Endometrial microvascular endothelial cells (primary cell): ENCODE measurements around the gene MAPK8. TPM values are rescaled to one million over a fixed set of nuclear protein-coding genes. Genes with fewer than 3 reads are reported as not detected.

ENCODE experiments used
- in situ Hi-C: cut with HindIII; loops from 2 replicates; pipeline ENCODE4 v1.10.0; 2017; ENCODE audit warnings: low sequenced_read_pairs, low pct_unique_long_range_greater_than_20kb; ENCODE audit errors: inconsistent ontology term
- total RNA-seq: library from RNA; depleted of rRNA; stranded (reverse); fragments of >200 nt; gene quantifications from one replicate; pipeline ENCODE4 v1.2.3, GENCODE V29; 2015; ENCODE audit errors: inconsistent ontology term

MAPK8 gene
- total RNA-seq, 1 donor from 2014 or later: 56.9 TPM

DNA sequence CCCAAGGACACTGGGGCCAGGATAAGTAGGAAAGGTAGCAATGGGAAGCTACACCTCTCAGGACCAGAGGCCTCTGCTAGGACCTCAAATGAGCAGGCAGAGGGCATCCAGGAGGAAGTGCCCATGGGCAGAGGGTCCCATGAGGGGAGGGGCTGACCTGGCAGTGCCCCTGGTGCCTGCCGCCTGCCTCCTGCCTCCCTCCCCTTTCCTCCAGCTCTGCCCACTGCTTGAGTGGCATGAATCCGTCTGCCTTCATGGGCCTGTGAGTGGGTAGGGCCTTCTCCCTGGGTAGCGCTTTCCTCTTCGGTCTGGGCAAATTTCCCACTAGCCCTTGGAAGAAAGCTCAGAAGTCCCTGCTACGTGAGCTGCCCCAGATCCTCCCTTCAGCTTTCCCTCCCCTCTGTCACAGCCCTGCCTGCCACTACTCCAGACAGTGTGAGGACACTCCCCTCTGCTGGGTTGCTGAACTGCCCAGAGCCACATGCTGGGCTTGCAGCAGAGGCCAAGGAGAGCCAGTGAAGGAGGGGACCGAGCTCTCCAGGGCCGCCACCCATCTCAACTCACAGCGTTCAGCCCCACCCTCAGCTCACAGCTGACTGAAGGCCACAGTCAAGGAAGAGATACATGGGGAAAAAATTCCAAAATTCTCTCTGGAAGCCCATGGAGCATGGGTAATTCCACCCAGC is 157.0 kb downstream of the MAPK8 start:
- in situ Hi-C loops: no loop called here

DNA sequence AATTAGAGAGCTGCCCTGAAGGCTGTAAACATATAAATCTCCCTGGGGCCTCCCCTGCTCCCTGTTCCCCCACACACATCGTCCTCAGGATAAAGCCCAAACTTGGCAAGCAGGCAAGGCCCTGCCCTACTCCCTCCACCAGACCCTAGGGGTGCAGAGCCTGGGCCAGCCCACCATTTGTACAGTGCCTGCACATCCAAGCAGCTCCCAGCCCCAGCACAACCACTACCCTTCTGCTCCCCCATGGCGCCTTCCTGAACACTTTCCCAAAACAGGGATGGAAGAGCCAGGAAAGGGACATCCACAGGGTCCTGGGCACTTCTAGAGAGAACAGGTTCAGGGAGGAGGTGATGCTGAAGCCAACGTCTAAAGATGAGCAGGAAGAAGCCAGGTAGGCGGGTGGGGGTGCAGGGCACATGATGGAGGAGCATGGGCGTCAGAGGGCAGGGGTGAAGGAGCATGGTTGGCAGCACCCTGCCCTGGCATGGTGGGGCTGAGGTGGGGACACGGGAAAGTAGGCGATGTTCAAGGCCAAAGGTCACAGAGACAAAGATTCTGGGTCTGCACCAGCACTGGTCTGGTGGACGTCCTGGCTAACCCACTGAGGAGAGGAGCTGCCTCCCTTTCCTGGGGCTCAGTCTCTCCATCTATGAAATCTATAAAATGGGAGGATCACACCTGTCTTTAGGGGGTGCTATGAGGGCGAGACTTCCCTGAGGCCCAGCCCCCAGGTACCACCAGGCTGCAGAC is 157.8 kb downstream of the MAPK8 start:
- in situ Hi-C loops: no loop called here

DNA sequence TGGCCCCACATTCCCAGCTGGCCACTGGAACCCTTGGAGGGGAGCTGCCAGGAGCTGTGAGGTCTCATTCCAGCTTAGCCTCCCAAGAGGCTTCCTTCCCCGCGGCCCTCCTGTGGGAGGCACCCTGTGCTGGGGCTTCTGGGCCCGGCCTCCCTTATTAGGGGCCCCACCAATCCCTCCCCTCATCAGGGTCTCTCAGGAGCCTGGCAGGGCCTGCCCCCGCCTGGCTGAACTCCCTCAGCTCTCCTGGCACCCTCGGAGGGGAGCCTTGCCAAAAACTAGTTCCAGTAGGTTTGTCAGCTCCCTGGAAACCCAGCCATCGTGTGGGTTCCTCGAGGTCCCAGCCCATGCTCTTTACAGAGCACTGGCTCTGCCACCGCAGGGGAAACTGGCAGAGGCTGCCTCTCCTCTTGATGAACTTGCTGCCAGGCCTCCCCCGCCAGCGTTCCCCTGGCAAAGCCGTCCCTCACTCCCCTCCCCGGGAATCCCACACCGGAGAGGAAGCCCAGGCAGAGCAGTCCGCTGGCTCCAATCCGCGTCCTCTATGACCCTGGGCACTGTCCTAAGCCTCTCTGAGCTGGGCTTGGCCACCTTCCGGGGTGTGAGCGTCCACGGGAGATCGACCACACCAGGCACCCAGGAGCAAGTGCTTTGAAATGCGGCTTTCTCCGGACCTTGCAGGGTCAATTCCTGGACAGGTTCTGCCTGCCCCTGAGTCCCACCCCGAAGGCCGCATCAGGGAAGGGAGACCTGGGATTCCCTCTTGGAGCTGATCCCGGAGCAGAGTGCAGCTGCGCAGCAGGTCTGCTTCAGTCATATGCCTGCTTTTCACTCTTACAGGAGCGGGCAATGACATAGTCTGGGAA is 158.6 kb downstream of the MAPK8 start:
- in situ Hi-C loops: no loop called here

DNA sequence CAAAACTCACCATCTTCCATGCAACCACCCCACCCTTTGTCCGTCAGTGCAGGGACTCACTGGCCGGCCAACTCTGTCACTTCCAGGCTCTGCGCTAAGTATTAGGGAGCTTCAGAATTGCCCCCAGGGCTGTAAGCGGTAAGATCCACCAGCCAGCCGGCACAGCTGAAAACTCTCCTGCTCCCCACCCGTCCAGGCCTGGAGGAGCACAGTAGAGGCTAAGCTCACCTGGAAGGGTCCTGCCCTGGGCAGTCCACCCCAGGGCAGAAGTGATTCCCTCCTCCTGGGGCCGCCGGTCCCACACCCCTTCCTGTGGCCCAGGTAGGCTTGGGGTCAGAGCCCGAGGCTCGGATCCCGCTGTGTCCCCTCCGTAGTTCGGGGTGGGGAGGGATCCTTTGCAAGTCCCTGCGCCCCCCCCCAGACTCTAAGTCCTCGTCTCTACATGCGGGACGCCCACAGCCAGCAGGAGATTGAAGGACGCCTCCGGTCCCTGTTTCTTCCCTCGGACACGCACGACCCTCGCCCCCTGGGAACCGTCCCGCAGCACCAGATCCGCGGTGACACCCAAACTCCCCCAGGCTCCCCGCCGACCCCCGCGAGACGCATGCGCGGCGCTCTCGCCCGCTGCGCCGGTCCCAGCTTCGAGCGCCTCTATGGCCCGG is 159.5 kb downstream of the MAPK8 start:
- in situ Hi-C loops: no loop called here

DNA sequence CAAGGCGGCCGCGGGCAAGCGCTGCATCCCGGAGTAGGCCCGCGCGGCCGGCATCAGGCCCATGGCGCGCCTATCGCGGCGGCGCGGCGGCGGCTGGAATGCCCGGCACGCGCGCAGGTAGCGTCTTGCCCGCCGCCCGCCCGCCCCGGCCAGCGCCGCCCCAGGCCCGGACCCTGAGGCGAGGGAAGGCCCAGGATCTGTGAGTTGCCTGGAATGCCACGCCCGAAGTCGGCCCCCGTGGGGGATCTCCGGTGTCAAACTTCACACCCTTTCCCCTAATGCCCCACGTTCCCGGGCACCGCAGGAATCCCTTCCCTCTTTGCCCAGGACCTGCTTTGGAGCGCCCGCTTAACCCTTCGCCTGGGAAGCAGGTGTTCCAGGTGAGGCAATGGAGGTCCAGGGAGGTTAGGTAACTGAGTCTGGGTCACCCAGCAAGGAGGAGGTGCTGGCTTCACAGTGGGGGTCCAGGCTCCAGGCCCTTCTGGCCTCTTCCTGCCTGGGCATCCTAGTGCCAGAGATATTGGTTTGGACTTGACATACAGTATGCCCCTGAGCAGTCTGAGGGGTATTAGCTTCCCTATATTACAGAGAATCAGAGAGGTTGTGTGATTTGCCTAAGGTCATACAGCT is 160.2 kb downstream of the MAPK8 start:
- in situ Hi-C loops: no loop called here

DNA sequence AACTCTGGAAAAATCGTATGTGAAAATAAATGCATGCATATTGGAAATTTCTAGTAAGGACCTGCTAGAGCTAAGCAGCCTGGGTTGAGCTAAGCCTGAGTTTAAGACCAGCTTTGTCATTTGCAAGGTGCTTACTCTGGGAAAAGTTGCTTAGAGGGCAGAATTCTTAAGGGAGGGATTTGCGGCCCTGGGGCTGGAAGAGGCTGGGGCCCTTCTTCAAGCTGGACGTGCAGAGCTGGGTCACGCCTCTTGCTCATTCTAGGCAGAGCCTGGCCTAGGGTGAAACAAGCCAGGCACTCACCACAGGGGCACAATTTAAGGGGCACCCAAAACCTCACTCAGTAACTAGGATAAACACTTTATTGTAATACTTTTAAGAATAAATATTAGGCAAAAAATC is 161.2 kb downstream of the MAPK8 start:
- in situ Hi-C loops: no loop called here

DNA sequence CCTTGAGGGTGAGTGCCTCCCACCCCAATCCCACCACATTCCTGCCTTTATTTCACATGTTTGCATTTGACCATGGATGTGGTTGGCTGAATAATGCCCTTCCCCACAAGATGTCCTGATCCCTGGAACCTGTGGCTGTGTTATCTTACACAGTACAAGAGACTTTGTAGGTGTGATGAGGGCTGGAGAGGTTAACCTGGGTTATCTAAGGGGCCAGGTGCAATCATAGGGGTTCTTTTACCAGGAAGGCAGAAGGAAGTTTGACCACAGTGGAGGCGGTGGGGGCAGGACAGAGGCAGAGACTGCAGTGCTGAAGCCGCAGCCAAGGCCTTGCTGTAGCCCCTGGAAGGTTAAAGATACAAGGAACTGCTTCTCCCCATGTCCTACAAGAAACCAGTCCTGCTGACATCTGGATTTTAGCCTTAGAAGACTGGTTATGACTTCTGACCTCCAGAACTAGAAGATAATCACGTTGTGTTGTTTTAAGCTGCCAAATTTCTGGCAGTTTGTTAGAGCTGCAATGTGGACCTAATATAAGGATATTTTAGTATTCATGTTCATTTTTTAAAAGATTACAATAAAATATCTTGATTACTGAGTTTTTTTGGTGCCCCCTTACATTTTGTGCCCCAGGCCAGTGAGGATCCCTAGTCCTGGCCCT is 161.8 kb downstream of the MAPK8 start:
- in situ Hi-C loops: no loop called here

DNA sequence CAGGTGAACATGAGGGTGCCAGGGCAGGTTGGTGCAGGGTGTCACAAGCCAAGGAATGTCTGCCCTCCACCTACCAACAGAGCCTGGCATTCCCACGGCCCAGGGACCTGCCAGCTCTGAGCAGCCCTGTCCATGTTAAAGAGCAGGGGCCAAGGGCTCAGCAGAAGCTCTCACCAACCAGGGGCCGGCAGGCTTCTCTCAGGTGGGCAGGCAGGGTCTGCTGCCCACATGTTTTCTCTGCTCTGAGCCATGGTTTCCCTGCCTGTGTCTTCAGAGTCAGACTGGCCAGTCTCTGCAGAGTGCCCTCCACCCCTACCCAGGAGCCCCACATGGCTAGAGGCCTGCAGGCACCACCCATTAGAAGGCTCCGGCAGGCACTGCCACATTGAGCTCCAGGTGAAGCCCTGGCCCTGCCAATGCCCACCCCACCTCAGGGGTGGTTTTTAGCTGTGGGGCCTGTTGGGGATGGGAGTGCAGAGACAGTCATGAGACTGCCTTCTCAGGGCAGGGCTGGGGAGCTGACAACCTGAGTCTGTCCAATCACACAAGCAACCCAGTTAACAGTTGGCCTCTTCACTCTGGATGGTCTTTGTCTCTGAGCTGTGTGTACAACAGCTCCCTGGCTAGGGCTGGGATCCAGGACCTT is 162.5 kb downstream of the MAPK8 start:
- in situ Hi-C loops: no loop called here

DNA sequence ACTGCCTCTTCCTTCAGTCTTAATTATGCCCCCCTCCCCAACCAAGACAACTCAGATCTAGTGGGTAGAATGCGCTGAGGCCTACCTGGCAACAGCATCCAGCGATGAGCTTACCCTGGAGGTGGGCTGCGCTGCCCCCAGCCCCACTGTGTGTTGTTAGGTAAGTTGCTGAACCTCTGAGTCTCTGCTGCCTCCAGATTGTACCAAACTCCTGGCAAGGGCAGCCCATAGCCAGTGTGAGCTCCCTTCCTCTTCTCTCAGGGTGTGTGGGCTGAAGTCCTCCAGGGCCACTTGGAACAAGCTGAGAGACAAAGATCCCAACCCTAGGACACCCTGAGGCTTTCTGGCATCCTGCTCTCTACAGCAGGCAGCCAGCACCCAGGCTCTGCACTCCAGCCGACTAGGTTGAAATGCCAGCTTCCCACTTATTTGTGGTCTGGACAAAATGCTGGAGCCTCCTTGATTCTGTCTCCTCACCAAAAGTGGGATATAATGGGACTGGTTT is 163.1 kb downstream of the MAPK8 start:
- in situ Hi-C loops: no loop called here

DNA sequence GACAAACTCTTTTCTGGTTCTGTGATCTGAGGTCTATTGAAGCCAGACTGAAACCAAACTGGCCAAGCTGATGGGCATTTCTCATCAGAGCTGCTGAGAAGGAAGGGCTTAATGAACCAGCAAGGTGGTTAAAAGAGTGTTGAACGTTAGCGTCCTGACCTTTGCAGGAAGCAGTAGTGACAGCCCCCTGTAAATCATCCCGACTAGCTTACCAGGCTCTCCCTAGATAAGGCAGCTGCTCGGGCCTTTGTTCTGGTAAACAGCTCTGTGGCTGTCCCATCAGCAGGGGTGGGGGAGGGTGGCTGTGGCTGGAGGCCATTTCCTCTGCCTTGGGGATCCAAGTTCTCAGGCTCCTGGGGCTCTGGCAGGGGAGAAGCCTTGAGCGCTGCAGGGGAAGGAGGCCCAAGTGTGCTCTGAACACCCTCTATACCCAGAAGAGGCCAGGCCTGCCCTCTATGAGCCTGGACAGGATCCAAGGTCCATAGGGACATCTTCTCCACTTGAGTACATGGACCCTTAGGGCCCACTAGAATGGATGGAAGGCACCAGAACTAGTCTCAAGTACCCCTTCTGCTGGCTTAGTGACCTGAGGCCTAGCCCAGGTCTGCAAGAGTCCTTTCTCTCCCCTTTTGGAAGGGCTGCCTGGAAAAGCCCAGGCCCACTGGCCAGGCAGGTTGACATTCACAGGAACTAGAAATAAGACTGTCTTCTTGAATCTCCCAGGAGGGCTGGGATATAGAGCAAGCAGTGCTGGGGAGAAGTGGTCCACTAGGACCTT is 163.8 kb downstream of the MAPK8 start:
- in situ Hi-C loops: no loop called here

DNA sequence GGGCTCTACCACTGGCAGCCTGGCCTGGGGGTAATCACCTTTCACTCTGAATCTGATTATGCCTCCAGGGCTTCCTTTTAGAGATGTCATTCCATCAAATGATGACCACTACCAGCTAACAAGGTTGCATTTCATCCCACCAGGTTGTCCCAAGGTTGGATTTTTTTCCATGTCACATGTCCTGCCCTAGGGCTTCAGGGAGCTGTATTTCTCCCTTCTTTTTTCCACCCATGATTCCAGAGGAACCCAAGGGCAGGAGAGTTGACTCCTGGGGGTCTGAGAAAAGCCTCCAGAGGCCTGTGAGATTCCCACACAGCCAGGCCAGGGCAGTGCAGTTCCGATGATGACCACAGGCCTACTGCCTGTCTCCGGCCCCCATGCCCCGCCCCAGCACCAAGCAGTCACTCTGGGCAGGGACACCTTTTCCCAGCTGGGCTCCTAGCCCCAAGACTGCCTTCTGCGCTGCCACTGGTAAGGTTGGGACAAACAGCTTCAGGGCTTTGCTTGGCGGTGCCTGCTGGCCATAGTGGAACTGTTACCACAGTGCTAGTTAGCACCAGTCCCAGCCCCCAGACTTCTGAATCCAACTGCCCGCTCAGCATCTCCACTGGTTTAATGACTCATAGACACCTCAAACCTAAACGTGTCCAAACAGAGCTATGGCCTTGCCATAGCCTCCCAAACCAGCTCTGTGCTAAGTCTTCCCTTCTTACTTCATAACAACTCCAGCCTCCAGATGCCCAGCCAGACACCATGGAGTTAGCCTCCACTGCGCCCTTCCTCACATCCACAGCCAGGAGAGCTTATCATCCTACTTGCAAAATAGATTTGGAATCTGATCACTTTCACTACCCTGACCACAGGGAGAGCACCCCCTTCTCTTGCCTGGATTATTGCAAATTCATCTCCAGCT is 164.7 kb downstream of the MAPK8 start:
- in situ Hi-C loops: no loop called here

DNA sequence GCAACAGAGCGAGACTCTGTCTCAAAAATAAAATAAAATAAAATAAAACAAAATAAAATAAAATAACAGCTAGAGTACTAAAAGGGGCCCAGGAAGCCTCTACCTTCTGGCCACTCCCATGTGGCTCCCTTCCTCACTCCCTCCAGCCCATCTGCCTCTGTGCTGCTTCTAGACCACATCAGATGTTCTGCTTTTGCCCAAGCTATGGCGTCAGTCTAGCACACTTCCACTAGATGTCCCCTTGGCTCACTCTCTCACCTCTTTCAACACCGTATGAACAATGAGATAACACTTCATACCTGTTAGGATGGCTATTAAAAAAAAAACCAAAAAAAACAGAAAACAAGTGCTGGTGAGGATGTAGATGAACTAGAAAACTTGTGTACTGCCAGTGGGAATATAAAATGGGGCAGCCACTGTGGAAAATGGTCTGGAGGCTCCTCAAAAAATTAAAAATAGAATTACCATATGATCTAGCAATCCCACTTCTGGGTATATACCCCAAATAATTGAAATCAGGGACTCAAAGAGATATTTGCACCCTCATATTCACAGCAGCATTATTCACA is 166.1 kb downstream of the MAPK8 start:
- in situ Hi-C loops: no loop called here

DNA sequence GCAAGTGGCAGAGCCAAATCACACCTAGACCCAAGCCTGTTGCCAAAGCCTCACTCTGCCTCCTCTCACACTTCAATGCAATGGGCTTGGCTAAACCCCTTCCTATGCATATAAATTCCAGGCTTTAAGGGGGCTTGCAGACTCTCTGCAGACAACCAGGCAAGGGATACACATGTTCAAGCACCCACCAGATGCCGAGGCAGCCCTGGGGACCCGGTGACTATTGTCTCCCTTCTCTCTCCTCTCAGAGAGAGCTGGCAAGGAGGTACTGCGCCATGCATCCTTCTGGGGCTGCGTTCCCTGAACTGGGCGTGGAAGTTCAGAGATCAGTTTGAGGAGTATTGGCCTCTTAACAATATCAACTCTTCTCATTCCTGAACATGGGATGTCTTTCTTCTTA is 167.2 kb downstream of the MAPK8 start:
- in situ Hi-C loops: no loop called here

DNA sequence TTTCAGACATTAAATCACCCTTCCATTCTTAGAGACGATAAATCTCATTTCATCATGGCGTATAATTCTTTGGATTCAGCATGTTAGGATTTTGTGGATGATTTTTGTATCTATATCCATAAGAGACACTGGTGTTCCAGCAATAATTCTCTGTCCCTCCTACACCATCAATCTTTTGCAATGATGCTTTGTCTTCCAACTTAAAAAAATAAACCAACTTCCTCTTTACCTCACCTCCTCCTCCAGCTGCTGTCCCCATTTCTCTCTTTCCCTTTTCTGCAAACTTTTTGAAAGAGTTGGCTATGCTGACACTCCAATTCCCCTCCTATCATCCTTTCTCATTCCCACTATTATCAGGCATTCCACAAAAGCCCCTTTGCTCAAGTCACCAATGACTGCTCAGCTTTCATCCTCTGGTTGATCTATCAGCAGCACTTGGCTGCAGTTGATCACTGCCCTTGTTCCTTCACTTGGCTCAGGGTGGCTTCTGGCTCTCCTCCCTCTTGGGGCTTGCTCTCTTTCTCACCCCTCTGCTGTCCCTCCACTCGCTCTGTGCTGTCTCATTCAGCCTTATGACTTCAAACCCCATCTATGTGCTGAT is 168.4 kb downstream of the MAPK8 start:
- in situ Hi-C loops: no loop called here

DNA sequence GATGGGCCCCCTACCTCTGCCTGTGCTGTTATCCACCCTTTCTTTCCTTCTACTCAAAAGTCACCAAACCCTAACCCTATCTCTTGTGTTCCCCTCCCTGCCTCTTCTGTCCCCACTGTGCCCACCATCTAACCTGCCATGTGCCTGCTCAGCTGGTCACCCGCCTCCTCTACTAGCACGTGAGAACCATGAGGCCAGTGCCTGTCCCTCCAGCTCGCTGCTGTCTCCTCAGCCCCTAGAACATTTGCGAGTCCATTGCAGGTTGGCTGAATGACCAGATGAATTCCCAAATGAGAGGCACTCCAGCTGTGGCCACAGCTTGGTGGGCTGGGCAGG is 169.4 kb downstream of the MAPK8 start:
- in situ Hi-C loops: no loop called here
